GM21381 (cell line): ENCODE measurements around the gene LSAMP.

Experiments used
- ATAC-seq: cut with Tn5 transposase; IDR thresholded peaks from one replicate; pipeline ENCODE4 v1.9.1; 2021; ENCODE audit warnings: mild to moderate bottlenecking, moderate library complexity; ENCODE audit not compliant: unreplicated experiment

Gene LSAMP

GRCh38 chr3:116065501-116065900, 379.8 kb downstream of the LSAMP start:
- no peak for ATAC-seq

- no peak for ATAC-seq
Measured at GRCh38 chr3:116064646-116065045, 380.6 kb downstream of the LSAMP start.

- no peak for ATAC-seq
Measured at GRCh38 chr3:116059421-116060096, 385.7 kb downstream of the LSAMP start.

DNA sequence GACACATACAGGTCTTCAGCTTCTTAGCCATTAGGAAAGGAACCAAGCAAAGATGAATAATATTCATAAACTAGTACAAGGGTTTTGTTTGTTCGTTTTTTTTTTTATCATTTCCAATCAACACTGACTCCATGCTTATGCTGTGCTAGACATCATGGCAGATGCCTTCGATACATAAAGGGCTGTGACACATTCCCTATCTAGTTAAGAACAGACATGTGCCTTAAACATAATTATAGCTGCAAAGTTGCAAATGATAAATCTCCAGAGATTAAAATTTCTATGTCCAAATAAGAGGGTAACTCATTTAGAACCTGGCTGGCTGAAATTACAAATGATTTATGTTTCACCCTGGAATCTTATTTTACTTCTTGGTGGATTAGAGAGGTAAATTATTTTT, 386.4 kb downstream of the LSAMP start:
- no peak for ATAC-seq

- ATAC-seq, result no peak
Measured at GRCh38 chr3:116057400-116058006, 387.8 kb downstream of the LSAMP start.

DNA sequence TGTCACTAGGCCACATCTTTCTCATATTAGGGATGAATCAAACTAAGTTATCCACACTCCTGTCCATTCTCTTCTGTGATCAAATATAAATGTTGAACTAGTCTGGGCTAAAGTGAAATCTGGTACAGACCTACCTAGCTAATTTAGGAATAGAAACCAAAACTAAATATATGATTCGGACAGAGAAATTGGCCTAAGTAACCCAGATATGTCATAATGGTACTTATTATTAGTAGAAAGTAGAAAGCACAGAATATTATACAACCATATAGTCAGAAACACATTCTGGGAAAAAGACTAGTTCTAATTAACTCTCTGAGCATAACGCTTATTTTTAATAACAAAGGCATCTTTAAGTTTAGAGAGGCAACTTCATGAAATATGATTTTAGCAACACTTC, 389.0 kb downstream of the LSAMP start:
- ATAC-seq, result peak; percentile 83

- ATAC-seq, result no peak
Measured at GRCh38 chr3:116053017-116053416, 392.3 kb downstream of the LSAMP start.

GRCh38 chr3:116052602-116053001, 392.7 kb downstream of the LSAMP start:
- no peak for ATAC-seq

- ATAC-seq, result no peak
Measured at GRCh38 chr3:116051586-116051985, 393.7 kb downstream of the LSAMP start.

GRCh38 chr3:116051040-116051439, 394.2 kb downstream of the LSAMP start:
- no peak for ATAC-seq

DNA sequence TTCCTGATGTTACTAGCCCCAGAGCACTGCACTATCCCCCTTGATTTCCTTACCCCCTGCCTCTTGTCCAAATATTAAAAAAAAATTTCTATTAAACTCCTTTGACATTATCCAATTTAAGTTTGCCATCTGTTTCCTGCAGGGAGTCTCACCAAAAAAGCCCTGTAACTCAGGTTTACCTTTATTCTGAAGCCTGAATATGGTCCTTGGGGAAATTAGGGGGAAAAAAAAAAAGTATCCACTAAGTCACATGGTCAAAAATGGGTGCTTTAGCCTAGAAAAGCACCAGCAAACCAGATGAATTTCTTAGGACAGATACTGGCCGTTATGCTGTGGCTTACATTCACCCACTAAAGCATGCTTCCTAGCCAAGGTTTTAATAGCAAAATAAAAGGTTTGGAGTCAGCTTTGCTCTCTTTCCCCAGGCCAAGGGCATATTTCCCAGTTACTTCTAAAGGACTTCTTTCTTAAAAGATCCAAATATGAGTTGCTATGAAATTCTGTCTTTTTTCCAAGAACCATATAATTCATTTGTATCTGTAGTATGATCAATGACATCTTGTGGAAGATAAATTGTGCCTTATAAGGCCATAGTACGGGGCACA, 394.9 kb downstream of the LSAMP start:
- no peak for ATAC-seq

- ATAC-seq, result no peak
Measured at GRCh38 chr3:116048991-116049390, 396.3 kb downstream of the LSAMP start.

DNA sequence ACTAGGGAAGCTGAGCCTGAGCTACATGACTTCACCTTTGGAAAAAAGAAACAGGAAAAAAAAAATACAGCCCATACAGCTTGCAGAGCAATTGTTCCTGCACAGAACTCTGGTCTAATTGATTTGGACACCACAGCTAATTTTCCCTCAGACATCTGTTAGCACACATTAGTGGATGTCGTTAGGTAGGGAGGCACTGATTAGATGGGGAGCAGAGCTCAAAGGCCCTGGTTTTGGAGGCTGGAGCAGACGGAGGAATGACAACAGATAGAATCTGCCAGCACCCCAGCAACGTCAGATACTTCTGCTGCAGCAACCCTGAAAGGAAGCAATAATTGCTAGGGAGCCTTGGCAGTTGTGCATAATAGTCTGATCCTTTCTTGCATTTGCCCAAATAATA, 398.9 kb downstream of the LSAMP start:
- ATAC-seq, result no peak

- ATAC-seq, result no peak
Measured at GRCh38 chr3:116045314-116045713, 400.0 kb downstream of the LSAMP start.

- no peak for ATAC-seq
Measured at GRCh38 chr3:116040152-116040551, 405.1 kb downstream of the LSAMP start.

- ATAC-seq, result no peak
Measured at GRCh38 chr3:116039651-116039985, 405.7 kb downstream of the LSAMP start.

- ATAC-seq, result no peak
Measured at GRCh38 chr3:116038968-116039650, 406.2 kb downstream of the LSAMP start.

GRCh38 chr3:116037954-116038911, 407.1 kb downstream of the LSAMP start:
- ATAC-seq, result peak; percentile 98

DNA sequence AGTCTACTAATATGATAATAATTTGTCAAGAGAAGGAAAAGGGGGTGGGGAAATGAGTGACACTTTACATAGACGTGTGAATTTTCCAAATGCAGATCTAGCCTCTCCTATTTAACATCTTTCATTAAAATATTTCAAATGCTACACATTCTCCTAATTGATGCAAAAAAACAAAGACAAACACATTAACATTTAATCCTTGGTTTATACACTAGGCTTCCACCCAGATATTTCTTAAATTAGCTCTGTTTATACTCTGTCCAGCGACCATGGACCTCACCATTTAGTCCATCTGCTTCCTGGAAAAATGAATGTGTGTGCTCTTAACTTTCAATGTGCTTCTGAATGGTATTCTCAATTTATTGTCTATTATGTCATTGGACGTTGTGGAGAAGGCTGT, 409.9 kb downstream of the LSAMP start:
- ATAC-seq, result no peak

DNA sequence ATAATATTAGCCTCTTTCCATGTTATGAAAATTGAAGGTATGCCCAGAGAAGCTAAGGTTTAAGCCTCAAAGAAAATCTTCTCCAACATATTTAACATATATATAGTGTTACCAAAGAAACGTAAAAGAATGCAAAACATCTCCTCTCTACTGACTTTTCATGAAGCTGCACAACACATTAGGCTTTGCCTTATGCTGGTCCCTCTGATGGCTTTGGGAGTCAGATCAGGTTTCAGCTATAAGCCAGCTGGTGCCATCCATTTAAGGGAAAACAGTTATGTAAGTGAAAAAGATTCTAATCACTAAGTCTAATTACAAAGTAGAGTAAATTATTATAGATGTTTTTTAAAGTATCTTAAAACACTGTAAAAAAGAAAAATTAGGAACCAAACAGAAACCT, 410.5 kb downstream of the LSAMP start:
- ATAC-seq, result no peak

GRCh38 chr3:116034086-116034485, 411.2 kb downstream of the LSAMP start:
- no peak for ATAC-seq
